WTC11 (cell line): ENCODE results near the gene DIABLO. TPM values are rescaled to one million over a fixed set of nuclear protein-coding genes. Genes with fewer than 3 reads are reported as not detected.

Source experiments
- ATAC-seq: fragments of 200-7000 bp; cut with Tn5 transposase; 2 replicates; pipeline ENCODE4 v1.10.0; 2021; ENCODE audit warnings: mild to moderate bottlenecking, moderate library complexity
- CTCF ChIA-PET: fragments of 300-600 bp; sonication (Branson Sonifier 250); formaldehyde crosslinking; loops from one replicate; lab custom pipeline; 2021; ENCODE audit warnings: antibody characterized with exemption; lab: Charles Lee
- POLR2A ChIA-PET: fragments of 350-600 bp; sonication (Branson Sonifier 250); formaldehyde crosslinking; loops from one replicate; lab custom pipeline; 2021; ENCODE audit warnings: antibody characterized with exemption; lab: Charles Lee
- DNase-seq: peaks from one replicate; pipeline ENCODE4 v3.0.0; 2021; ENCODE audit warnings: low spot score
- H3K27ac Mint-ChIP-seq: 2 replicates; pipeline ENCODE4 v1.8.0; 2021; ENCODE audit warnings: mixed read lengths
- H3K27me3 Mint-ChIP-seq: 2 replicates; pipeline ENCODE4 v1.8.0; 2021; ENCODE audit warnings: low read depth, mild to moderate bottlenecking, moderate library complexity, mixed read lengths
- H3K36me3 Mint-ChIP-seq: 2 replicates; pipeline ENCODE4 v1.8.0; 2021; ENCODE audit warnings: mixed read lengths
- H3K4me1 Mint-ChIP-seq: 2 replicates; pipeline ENCODE4 v1.8.0; 2022; ENCODE audit warnings: mixed read lengths
- H3K4me3 Mint-ChIP-seq: 2 replicates; pipeline ENCODE4 v1.8.0; 2021; ENCODE audit warnings: mild to moderate bottlenecking, moderate library complexity, mixed read lengths
- H3K9me3 Mint-ChIP-seq: 2 replicates; pipeline ENCODE4 v1.8.0; 2021; ENCODE audit warnings: mixed read lengths
- ATF1 ChIP-seq: sonication (generic); formaldehyde crosslinking; IDR thresholded peaks from 2 replicates; pipeline ENCODE4 v1.8.1; 2023; ENCODE audit warnings: mild to moderate bottlenecking, moderate library complexity, missing genetic modification reagents
- ATF6 ChIP-seq: sonication (generic); formaldehyde crosslinking; IDR thresholded peaks from 2 replicates; pipeline ENCODE4 v1.8.1; 2023; ENCODE audit warnings: mild to moderate bottlenecking, missing genetic modification reagents
- CREM ChIP-seq: sonication (generic); formaldehyde crosslinking; IDR thresholded peaks from 2 replicates; pipeline ENCODE4 v1.8.1; 2022; ENCODE audit warnings: mild to moderate bottlenecking, missing genetic modification reagents, moderate library complexity
- E2F4 ChIP-seq: sonication (generic); formaldehyde crosslinking; IDR thresholded peaks from 2 replicates; pipeline ENCODE4 v1.8.1; 2022; ENCODE audit warnings: low read depth, mild to moderate bottlenecking, moderate library complexity, missing genetic modification reagents, borderline replicate concordance
- E2F5 ChIP-seq: sonication (generic); formaldehyde crosslinking; IDR thresholded peaks from 2 replicates; pipeline ENCODE4 v1.8.1; 2022; ENCODE audit warnings: mild to moderate bottlenecking, moderate library complexity, missing genetic modification reagents
- EMX1 ChIP-seq: fragments of 250-450 bp; sonication (Bioruptor Pico); IDR thresholded peaks from 2 replicates; pipeline ENCODE4 v1.8.0; 2021; ENCODE audit warnings: mild to moderate bottlenecking
- FOXK1 ChIP-seq: sonication (generic); formaldehyde crosslinking; IDR thresholded peaks from 2 replicates; pipeline ENCODE4 v1.8.0; 2022; ENCODE audit warnings: mild to moderate bottlenecking, moderate library complexity, missing genetic modification reagents
- GRHL2 ChIP-seq: fragments of 250-450 bp; sonication (Bioruptor Pico); IDR thresholded peaks from 2 replicates; pipeline ENCODE4 v1.8.0; 2022; ENCODE audit warnings: mild to moderate bottlenecking, moderate library complexity; ENCODE audit not compliant: insufficient replicate concordance, severe bottlenecking
- GTF2I ChIP-seq: fragments of 250-450 bp; sonication (Bioruptor Pico); conservative IDR thresholded peaks from 2 replicates; pipeline ENCODE4 v1.4.0; 2021; ENCODE audit warnings: mild to moderate bottlenecking
- IRF2 ChIP-seq: sonication (generic); formaldehyde crosslinking; IDR thresholded peaks from 2 replicates; pipeline ENCODE4 v1.8.0; 2022; ENCODE audit warnings: low read depth, missing genetic modification reagents, borderline replicate concordance
- JAZF1 ChIP-seq: fragments of 250-450 bp; sonication (Bioruptor Pico); IDR thresholded peaks from 2 replicates; pipeline ENCODE4 v1.9.0; 2021; ENCODE audit warnings: moderate library complexity, mild to moderate bottlenecking, inconsistent platforms
- MXD4 ChIP-seq: fragments of 250-450 bp; sonication (Bioruptor Pico); IDR thresholded peaks from 2 replicates; pipeline ENCODE4 v1.8.0; 2021; ENCODE audit warnings: mild to moderate bottlenecking, moderate library complexity, borderline replicate concordance
- SOX15 ChIP-seq: fragments of 250-450 bp; sonication (Bioruptor Pico); IDR thresholded peaks from 2 replicates; pipeline ENCODE4 v1.9.0; 2021; ENCODE audit warnings: mild to moderate bottlenecking
- TCF7 ChIP-seq: sonication (generic); formaldehyde crosslinking; IDR thresholded peaks from 2 replicates; pipeline ENCODE4 v1.8.0; 2022; ENCODE audit warnings: mild to moderate bottlenecking, low read depth, missing genetic modification reagents, moderate library complexity
- TP53 ChIP-seq: sonication (generic); formaldehyde crosslinking; IDR thresholded peaks from 2 replicates; pipeline ENCODE4 v1.8.1; 2023; ENCODE audit warnings: mild to moderate bottlenecking, missing genetic modification reagents
- ZNF121 ChIP-seq: sonication (generic); formaldehyde crosslinking; IDR thresholded peaks from 2 replicates; pipeline ENCODE4 v1.8.0; 2023; ENCODE audit warnings: missing genetic modification reagents
- ZNF263 ChIP-seq: sonication (generic); formaldehyde crosslinking; IDR thresholded peaks from 2 replicates; pipeline ENCODE4 v1.8.1; 2022; ENCODE audit warnings: low read depth, mild to moderate bottlenecking, moderate library complexity, missing genetic modification reagents
- total RNA-seq: library from RNA; stranded (reverse); gene quantifications from 3 replicates; pipeline ENCODE4 v1.2.3, GENCODE V29; 2021
- TF ChIP-seq, protein P1 (sequence below): sonication (generic); formaldehyde crosslinking; IDR thresholded peaks from 2 replicates; pipeline ENCODE4 v1.8.1; 2022; ENCODE audit warnings: mild to moderate bottlenecking, missing genetic modification reagents, moderate library complexity, borderline replicate concordance
- TF ChIP-seq, protein P2 (sequence below): fragments of 200-600 bp; IDR thresholded peaks from 2 replicates; pipeline ENCODE4 v1.8.0; 2022; ENCODE audit warnings: antibody characterized with exemption
- TF ChIP-seq, protein P3 (sequence below): fragments of 250-450 bp; sonication (Bioruptor Pico); IDR thresholded peaks from 2 replicates; pipeline ENCODE4 v1.9.0; 2021; ENCODE audit warnings: mild to moderate bottlenecking
- TF ChIP-seq, protein P4 (sequence below): sonication (generic); formaldehyde crosslinking; IDR thresholded peaks from 2 replicates; pipeline ENCODE4 v1.8.0; 2022; ENCODE audit warnings: mild to moderate bottlenecking, missing genetic modification reagents
- TF ChIP-seq, protein P5 (sequence below): sonication (generic); formaldehyde crosslinking; IDR thresholded peaks from 2 replicates; pipeline ENCODE4 v1.8.1; 2023; ENCODE audit warnings: mild to moderate bottlenecking, missing genetic modification reagents
- TF ChIP-seq, protein P6 (sequence below): sonication (generic); formaldehyde crosslinking; IDR thresholded peaks from 2 replicates; pipeline ENCODE4 v1.8.0; 2023; ENCODE audit warnings: missing genetic modification reagents
- TF ChIP-seq, protein P7 (sequence below): sonication (generic); formaldehyde crosslinking; IDR thresholded peaks from 2 replicates; pipeline ENCODE4 v1.8.1; 2023; ENCODE audit warnings: mild to moderate bottlenecking, missing genetic modification reagents, moderate library complexity

DIABLO gene
- total RNA-seq, 1 experiment from 2014 or later = 61.7 TPM

GRCh38 chr12:122226366-122227125, 694 bp upstream of the DIABLO start (continued):
- TF ChIP-seq E2F5 (CRISPR knock-in tag) = peak; percentile 91; the same call in 1 of the 2 replicates
- TF ChIP-seq IRF2 (CRISPR knock-in tag) = 0 out of 2 replicates have a peak, but pooled peaks have one; percentile 74
- TF ChIP-seq, protein P1, sequence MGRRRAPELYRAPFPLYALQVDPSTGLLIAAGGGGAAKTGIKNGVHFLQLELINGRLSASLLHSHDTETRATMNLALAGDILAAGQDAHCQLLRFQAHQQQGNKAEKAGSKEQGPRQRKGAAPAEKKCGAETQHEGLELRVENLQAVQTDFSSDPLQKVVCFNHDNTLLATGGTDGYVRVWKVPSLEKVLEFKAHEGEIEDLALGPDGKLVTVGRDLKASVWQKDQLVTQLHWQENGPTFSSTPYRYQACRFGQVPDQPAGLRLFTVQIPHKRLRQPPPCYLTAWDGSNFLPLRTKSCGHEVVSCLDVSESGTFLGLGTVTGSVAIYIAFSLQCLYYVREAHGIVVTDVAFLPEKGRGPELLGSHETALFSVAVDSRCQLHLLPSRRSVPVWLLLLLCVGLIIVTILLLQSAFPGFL = peak; percentile 97
- no peak; the same call in 1 of the 2 replicates for TF ChIP-seq ATF6
- TF ChIP-seq TCF7 (CRISPR knock-in tag) = peak; percentile 98
- no peak for TF ChIP-seq EMX1
- TF ChIP-seq E2F4 (CRISPR knock-in tag) = peak; percentile 87
- TF ChIP-seq, protein P2, sequence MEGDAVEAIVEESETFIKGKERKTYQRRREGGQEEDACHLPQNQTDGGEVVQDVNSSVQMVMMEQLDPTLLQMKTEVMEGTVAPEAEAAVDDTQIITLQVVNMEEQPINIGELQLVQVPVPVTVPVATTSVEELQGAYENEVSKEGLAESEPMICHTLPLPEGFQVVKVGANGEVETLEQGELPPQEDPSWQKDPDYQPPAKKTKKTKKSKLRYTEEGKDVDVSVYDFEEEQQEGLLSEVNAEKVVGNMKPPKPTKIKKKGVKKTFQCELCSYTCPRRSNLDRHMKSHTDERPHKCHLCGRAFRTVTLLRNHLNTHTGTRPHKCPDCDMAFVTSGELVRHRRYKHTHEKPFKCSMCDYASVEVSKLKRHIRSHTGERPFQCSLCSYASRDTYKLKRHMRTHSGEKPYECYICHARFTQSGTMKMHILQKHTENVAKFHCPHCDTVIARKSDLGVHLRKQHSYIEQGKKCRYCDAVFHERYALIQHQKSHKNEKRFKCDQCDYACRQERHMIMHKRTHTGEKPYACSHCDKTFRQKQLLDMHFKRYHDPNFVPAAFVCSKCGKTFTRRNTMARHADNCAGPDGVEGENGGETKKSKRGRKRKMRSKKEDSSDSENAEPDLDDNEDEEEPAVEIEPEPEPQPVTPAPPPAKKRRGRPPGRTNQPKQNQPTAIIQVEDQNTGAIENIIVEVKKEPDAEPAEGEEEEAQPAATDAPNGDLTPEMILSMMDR = no peak
- TF ChIP-seq ZNF263 (CRISPR knock-in tag) = peak; percentile 89
- TF ChIP-seq ZNF121 (CRISPR knock-in tag) = peak; percentile 69; the same call in 1 of the 2 replicates
- TF ChIP-seq, protein P3, sequence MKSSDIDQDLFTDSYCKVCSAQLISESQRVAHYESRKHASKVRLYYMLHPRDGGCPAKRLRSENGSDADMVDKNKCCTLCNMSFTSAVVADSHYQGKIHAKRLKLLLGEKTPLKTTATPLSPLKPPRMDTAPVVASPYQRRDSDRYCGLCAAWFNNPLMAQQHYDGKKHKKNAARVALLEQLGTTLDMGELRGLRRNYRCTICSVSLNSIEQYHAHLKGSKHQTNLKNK (CRISPR knock-in tag) = no peak
- no peak for TF ChIP-seq JAZF1 (CRISPR knock-in tag)
- no peak for TF ChIP-seq GRHL2
- TF ChIP-seq MXD4 (CRISPR knock-in tag) = no peak
- TF ChIP-seq TP53 (CRISPR knock-in tag) = peak; percentile 98
- TF ChIP-seq, protein P4, sequence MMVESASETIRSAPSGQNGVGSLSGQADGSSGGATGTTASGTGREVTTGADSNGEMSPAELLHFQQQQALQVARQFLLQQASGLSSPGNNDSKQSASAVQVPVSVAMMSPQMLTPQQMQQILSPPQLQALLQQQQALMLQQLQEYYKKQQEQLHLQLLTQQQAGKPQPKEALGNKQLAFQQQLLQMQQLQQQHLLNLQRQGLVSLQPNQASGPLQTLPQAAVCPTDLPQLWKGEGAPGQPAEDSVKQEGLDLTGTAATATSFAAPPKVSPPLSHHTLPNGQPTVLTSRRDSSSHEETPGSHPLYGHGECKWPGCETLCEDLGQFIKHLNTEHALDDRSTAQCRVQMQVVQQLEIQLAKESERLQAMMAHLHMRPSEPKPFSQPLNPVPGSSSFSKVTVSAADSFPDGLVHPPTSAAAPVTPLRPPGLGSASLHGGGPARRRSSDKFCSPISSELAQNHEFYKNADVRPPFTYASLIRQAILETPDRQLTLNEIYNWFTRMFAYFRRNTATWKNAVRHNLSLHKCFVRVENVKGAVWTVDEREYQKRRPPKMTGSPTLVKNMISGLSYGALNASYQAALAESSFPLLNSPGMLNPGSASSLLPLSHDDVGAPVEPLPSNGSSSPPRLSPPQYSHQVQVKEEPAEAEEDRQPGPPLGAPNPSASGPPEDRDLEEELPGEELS (CRISPR knock-in tag) = peak; percentile 99

GRCh38 chr12:122216445-122216844, 9.4 kb downstream of the DIABLO start:
- ChIA-PET POLR2A (no interaction called here), CTCF (no interaction called here)
- Mint-ChIP-seq H3K4me1 (no peaks in the 10 kb centered on the region), H3K36me3 (peaks cover 61% of the 10 kb centered on the region), H3K9me3 (no peaks in the 10 kb centered on the region), H3K4me3 (no peak overlapping the region), H3K27ac (no peak overlapping the region), H3K27me3 (no peaks in the 10 kb centered on the region)
- DNase-seq (no peak), ATAC-seq (no peak)
- TF ChIP-seq GTF2I (CRISPR knock-in tag) (no peak), SOX15 (CRISPR knock-in tag) (no peak), ATF1 (no peak), JAZF1 (CRISPR knock-in tag) (no peak), IRF2 (CRISPR knock-in tag) (no peak), CREM (CRISPR knock-in tag) (no peak), FOXK1 (CRISPR knock-in tag) (no peak)
- TF ChIP-seq, protein P5, sequence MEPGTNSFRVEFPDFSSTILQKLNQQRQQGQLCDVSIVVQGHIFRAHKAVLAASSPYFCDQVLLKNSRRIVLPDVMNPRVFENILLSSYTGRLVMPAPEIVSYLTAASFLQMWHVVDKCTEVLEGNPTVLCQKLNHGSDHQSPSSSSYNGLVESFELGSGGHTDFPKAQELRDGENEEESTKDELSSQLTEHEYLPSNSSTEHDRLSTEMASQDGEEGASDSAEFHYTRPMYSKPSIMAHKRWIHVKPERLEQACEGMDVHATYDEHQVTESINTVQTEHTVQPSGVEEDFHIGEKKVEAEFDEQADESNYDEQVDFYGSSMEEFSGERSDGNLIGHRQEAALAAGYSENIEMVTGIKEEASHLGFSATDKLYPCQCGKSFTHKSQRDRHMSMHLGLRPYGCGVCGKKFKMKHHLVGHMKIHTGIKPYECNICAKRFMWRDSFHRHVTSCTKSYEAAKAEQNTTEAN (CRISPR knock-in tag) = no peak
- TF ChIP-seq, protein P6, sequence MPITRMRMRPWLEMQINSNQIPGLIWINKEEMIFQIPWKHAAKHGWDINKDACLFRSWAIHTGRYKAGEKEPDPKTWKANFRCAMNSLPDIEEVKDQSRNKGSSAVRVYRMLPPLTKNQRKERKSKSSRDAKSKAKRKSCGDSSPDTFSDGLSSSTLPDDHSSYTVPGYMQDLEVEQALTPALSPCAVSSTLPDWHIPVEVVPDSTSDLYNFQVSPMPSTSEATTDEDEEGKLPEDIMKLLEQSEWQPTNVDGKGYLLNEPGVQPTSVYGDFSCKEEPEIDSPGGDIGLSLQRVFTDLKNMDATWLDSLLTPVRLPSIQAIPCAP (CRISPR knock-in tag) = no peak
- TF ChIP-seq, protein P7, sequence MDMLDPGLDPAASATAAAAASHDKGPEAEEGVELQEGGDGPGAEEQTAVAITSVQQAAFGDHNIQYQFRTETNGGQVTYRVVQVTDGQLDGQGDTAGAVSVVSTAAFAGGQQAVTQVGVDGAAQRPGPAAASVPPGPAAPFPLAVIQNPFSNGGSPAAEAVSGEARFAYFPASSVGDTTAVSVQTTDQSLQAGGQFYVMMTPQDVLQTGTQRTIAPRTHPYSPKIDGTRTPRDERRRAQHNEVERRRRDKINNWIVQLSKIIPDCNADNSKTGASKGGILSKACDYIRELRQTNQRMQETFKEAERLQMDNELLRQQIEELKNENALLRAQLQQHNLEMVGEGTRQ = no peak
